Cardiac muscle cell (in vitro differentiated cells and primary cell): ENCODE data around the gene TMEM132E. TPM values are rescaled to one million over a fixed set of nuclear protein-coding genes. Genes with fewer than 3 reads are reported as not detected.

ENCODE experiments used
- DNase-seq, 2 donors: peaks; one replicate each; pipeline versions ENCODE4 v3.0.0 to v3.0.0-alpha.2; 2010 to 2017; ENCODE audit warnings: low read depth in 1 of 2, low spot score in 1 of 2
- H3K27ac ChIP-seq: fragments of 200-600 bp; sonication (generic); 2 replicates; pipeline ENCODE4 v1.5.1; 2016
- H3K27me3 ChIP-seq: fragments of 200-600 bp; sonication (generic); 2 replicates; pipeline ENCODE4 v1.6.0; 2016; ENCODE audit warnings: control low read depth
- H3K36me3 ChIP-seq: fragments of 200-600 bp; sonication (generic); 2 replicates; pipeline ENCODE4 v1.5.1; 2016; ENCODE audit warnings: control low read depth
- H3K4me1 ChIP-seq: fragments of 200-600 bp; sonication (generic); 2 replicates; pipeline ENCODE4 v1.8.1; 2017; ENCODE audit warnings: low read depth, mild to moderate bottlenecking, mixed run types
- H3K4me3 ChIP-seq: fragments of 200-600 bp; sonication (generic); 2 replicates; pipeline ENCODE4 v1.5.1; 2016; ENCODE audit warnings: mild to moderate bottlenecking
- H3K9me3 ChIP-seq: fragments of 200-600 bp; sonication (generic); 2 replicates; pipeline ENCODE4 v1.5.1; 2017; ENCODE audit warnings: low read depth, mild to moderate bottlenecking, control low read depth
- CTCF ChIP-seq: IDR thresholded peaks from 2 replicates; pipeline ENCODE4 v1.5.1; 2012; ENCODE audit warnings: low read depth, mild to moderate bottlenecking, low read length
- polyA plus RNA-seq: library from polyadenylated mRNA; unstranded; fragments of >200 nt; fragmentation: Nextera tagmentation; extraction: Ambion mirVana; gene quantifications from 2 replicates; pipeline ENCODE4 v1.2.1, GENCODE V29; 2016
- total RNA-seq: library from RNA; depleted of rRNA; stranded (reverse); fragments of >200 nt; gene quantifications from 2 replicates; pipeline ENCODE4 v1.2.3, GENCODE V29; 2016

Gene TMEM132E
- total and polyA plus RNA-seq, 2 experiments from 2014 or later, result 0.16 to 0.18 TPM

GRCh38 chr17:34553907-34554306 lies 25.5 kb upstream of the TMEM132E start:
- H3K4me3 ChIP-seq, result no peak overlapping the region
- no peak for DNase-seq
- no peak overlapping the region for H3K27ac ChIP-seq
- TF ChIP-seq CTCF, result no peak
- H3K4me1 ChIP-seq, result no peaks in the 10 kb centered on the region
- H3K9me3 ChIP-seq, result no peaks in the 10 kb centered on the region
- no peaks in the 10 kb centered on the region for H3K36me3 ChIP-seq
- H3K27me3 ChIP-seq, result peaks cover 47% of the 10 kb centered on the region

- TF ChIP-seq CTCF, result no peak
- H3K4me1 ChIP-seq, result no peaks in the 10 kb centered on the region
- no peaks in the 10 kb centered on the region for H3K36me3 ChIP-seq
- no peak overlapping the region for H3K27ac ChIP-seq
- no peaks in the 10 kb centered on the region for H3K9me3 ChIP-seq
- peak; percentile 38 to 75 for DNase-seq
- H3K4me3 ChIP-seq, result no peak overlapping the region
- peaks cover 48% of the 10 kb centered on the region for H3K27me3 ChIP-seq
Measured at GRCh38 chr17:34556384-34556783, 23.0 kb upstream of the TMEM132E start.

- Histone ChIP-seq H3K27me3 (peaks cover 48% of the 10 kb centered on the region), H3K27ac (no peak overlapping the region), H3K4me3 (no peak overlapping the region), H3K4me1 (no peaks in the 10 kb centered on the region), H3K9me3 (no peaks in the 10 kb centered on the region), H3K36me3 (no peaks in the 10 kb centered on the region)
- TF ChIP-seq CTCF, result no peak
- no peak for DNase-seq
Measured at GRCh38 chr17:34556931-34557330, 22.5 kb upstream of the TMEM132E start.

- DNase-seq, result no peak
- Histone ChIP-seq H3K4me1 (no peaks in the 10 kb centered on the region), H3K9me3 (no peaks in the 10 kb centered on the region), H3K27me3 (peaks cover 74% of the 10 kb centered on the region), H3K4me3 (no peak overlapping the region), H3K27ac (no peak overlapping the region), H3K36me3 (no peaks in the 10 kb centered on the region)
- TF ChIP-seq CTCF, result no peak
Measured at GRCh38 chr17:34561328-34561727, 18.1 kb upstream of the TMEM132E start.

- Histone ChIP-seq H3K27me3 (peaks cover 79% of the 10 kb centered on the region), H3K36me3 (no peaks in the 10 kb centered on the region), H3K27ac (no peak overlapping the region), H3K4me3 (no peak overlapping the region), H3K9me3 (no peaks in the 10 kb centered on the region), H3K4me1 (no peaks in the 10 kb centered on the region)
- DNase-seq, result no peak
- TF ChIP-seq CTCF, result peak; percentile 38
Measured at GRCh38 chr17:34562387-34562786, 17.0 kb upstream of the TMEM132E start.

- no peaks in the 10 kb centered on the region for H3K9me3 ChIP-seq
- TF ChIP-seq CTCF, result no peak
- no peak overlapping the region for H3K27ac ChIP-seq
- H3K4me1 ChIP-seq, result no peaks in the 10 kb centered on the region
- no peak overlapping the region for H3K4me3 ChIP-seq
- peaks cover 66% of the 10 kb centered on the region for H3K27me3 ChIP-seq
- no peak for DNase-seq
- H3K36me3 ChIP-seq, result no peaks in the 10 kb centered on the region
Measured at GRCh38 chr17:34565713-34566112, 13.7 kb upstream of the TMEM132E start.
